GM21423 (cell line): ENCODE results near the gene SRGAP2C.
"Not testable (repeated sequence)": the region's sequence is repeated elsewhere in the genome, so short reads cannot be mapped to it uniquely, and the experiment has no call there.

Source experiments
- ATAC-seq: cut with Tn5 transposase; IDR thresholded peaks from one replicate; pipeline ENCODE4 v1.9.1; 2021; ENCODE audit warnings: mild to moderate bottlenecking, moderate library complexity; ENCODE audit not compliant: unreplicated experiment

The SRGAP2C gene

GRCh38 chr1:121185140-121185708 lies 449 bp downstream of the SRGAP2C start:
- ATAC-seq: peak; percentile 3

- ATAC-seq: not testable (repeated sequence)
Observed at GRCh38 chr1:121186191-121186590, 1.4 kb downstream of the SRGAP2C start.

- not testable (repeated sequence) for ATAC-seq
Observed at GRCh38 chr1:121187914-121188313, 3.1 kb downstream of the SRGAP2C start.

- not testable (repeated sequence) for ATAC-seq
Observed at GRCh38 chr1:121192512-121192911, 7.7 kb downstream of the SRGAP2C start.

- ATAC-seq: not testable (repeated sequence)
Observed at GRCh38 chr1:121197095-121197882, 12.5 kb downstream of the SRGAP2C start.

- ATAC-seq: not testable (repeated sequence)
Observed at GRCh38 chr1:121199763-121200162, 15.0 kb downstream of the SRGAP2C start.

- not testable (repeated sequence) for ATAC-seq
Observed at GRCh38 chr1:121200232-121200631, 15.5 kb downstream of the SRGAP2C start.

GRCh38 chr1:121200985-121201981 lies 16.5 kb downstream of the SRGAP2C start:
- not testable (repeated sequence) for ATAC-seq

- ATAC-seq: not testable (repeated sequence)
Observed at GRCh38 chr1:121202986-121203385, 18.2 kb downstream of the SRGAP2C start.

GRCh38 chr1:121205786-121206711 lies 21.3 kb downstream of the SRGAP2C start:
- not testable (repeated sequence) for ATAC-seq

- not testable (repeated sequence) for ATAC-seq
Observed at GRCh38 chr1:121207328-121207727, 22.6 kb downstream of the SRGAP2C start.

- ATAC-seq: not testable (repeated sequence)
Observed at GRCh38 chr1:121208375-121208774, 23.6 kb downstream of the SRGAP2C start.

- ATAC-seq: not testable (repeated sequence)
Observed at GRCh38 chr1:121210778-121211177, 26.0 kb downstream of the SRGAP2C start.

- not testable (repeated sequence) for ATAC-seq
Observed at GRCh38 chr1:121213491-121213890, 28.7 kb downstream of the SRGAP2C start.

GRCh38 chr1:121214544-121215156 lies 29.9 kb downstream of the SRGAP2C start:
- ATAC-seq: not testable (repeated sequence)

GRCh38 chr1:121215699-121216417 lies 31.1 kb downstream of the SRGAP2C start:
- not testable (repeated sequence) for ATAC-seq

- not testable (repeated sequence) for ATAC-seq
Observed at GRCh38 chr1:121216676-121217075, 31.9 kb downstream of the SRGAP2C start.

- peak; percentile 49 for ATAC-seq
Observed at GRCh38 chr1:121221770-121222169, 37.0 kb downstream of the SRGAP2C start.

- peak; percentile 99 for ATAC-seq
Observed at GRCh38 chr1:121224714-121225113, 39.9 kb downstream of the SRGAP2C start.
